HT1080 (cell line): ENCODE results near the gene DDX50. TPM values are rescaled to one million over a fixed set of nuclear protein-coding genes. Genes with fewer than 3 reads are reported as not detected.
"Not testable (repeated sequence)": the region's sequence is repeated elsewhere in the genome, so short reads cannot be mapped to it uniquely, and the experiment has no call there.

ENCODE experiments used
- DNase-seq: peaks from one replicate; pipeline ENCODE4 v3.0.0-alpha.2; 2015; ENCODE audit warnings: low read depth
- polyA plus RNA-seq, 2 experiments: library from polyadenylated mRNA; depleted of rRNA; stranded (reverse); fragments of >200 nt; gene quantifications; 2 replicates each; pipeline ENCODE4 v1.2.3, GENCODE V29; 2015
- total RNA-seq: library from RNA; depleted of rRNA; stranded (reverse); fragments of >200 nt; shearing (Covaris generic); gene quantifications from 2 replicates; pipeline ENCODE4 v1.2.3, GENCODE V29; 2014; rRNA removed

The DDX50 gene, protein sequence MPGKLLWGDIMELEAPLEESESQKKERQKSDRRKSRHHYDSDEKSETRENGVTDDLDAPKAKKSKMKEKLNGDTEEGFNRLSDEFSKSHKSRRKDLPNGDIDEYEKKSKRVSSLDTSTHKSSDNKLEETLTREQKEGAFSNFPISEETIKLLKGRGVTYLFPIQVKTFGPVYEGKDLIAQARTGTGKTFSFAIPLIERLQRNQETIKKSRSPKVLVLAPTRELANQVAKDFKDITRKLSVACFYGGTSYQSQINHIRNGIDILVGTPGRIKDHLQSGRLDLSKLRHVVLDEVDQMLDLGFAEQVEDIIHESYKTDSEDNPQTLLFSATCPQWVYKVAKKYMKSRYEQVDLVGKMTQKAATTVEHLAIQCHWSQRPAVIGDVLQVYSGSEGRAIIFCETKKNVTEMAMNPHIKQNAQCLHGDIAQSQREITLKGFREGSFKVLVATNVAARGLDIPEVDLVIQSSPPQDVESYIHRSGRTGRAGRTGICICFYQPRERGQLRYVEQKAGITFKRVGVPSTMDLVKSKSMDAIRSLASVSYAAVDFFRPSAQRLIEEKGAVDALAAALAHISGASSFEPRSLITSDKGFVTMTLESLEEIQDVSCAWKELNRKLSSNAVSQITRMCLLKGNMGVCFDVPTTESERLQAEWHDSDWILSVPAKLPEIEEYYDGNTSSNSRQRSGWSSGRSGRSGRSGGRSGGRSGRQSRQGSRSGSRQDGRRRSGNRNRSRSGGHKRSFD
- total RNA-seq: 37.1 and 43.7 TPM in 2 replicates
- polyA plus RNA-seq (2015; cell fraction: cytosol; rRNA removed): 60.6 and 62.9 TPM in 2 replicates
- polyA plus RNA-seq (2015; cell fraction: nucleus; rRNA removed): 49.5 and 52.4 TPM in 2 replicates

GRCh38 chr10:68901105-68901927 is at the start of gene DDX50:
Gene DDX50, plus strand, starts transcription at chr10:68901315. Its CDS starts 70 bp downstream, at chr10:68901385.
- DNase-seq: peak; percentile 99

DNA sequence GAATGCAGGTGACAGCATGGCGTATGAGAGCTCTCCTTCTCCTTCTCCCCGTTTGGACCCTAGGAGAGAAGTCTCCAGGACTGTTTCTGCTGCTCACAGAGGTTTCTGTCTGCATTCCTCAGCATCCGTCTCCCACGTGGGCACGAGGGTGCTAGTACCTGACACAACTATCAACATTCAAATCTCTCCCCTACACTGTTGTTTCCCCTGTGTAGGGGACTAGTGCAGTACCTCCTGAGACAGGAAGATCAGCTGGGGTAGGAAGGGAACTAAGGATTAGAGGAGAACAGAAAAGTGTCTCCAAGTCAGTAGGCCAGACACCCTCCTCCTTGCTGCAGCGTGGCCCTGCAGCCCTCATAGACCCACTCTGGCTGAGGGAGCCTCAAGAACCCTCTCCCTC is 44.8 kb upstream of the DDX50 start:
- no peak for DNase-seq

DNA sequence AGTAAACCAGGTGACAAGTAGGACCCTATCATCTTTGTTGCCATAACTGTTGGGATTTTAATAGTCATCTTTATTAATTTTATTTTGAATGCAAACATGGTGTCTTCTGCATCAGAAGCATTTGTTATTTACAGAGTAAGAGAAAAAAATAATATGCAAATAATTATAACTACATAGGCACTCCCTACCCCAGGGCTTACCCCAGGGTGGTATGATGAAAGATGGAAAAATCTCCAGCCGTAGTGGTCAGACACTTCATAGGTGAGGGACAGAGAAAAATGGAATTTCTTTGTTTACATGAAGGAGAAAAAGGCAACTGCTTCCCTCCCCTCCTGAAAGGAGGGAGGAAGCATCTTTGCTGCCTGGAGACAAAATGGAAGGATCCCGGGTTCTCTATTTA is 44.1 kb upstream of the DDX50 start:
- DNase-seq: no peak

DNA sequence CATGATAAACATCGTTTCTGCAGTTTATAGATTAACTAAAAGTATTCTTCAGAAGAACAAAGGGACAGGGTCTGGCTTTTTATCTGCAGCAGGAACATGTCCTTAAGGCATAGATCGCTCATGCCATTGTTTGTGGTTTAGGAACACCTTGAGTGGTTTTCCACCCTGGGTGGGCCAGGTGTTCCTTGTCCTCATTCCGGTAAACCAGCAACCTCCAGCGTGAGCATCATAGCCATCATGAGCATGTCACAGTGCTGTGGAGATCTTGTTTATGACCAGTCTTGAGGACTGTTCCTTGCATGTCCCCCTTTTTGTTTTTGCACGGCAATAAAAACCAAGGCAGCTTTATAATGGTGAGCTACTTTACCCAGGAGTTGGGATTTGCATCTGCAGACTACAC is 39.9 kb upstream of the DDX50 start:
- DNase-seq: no peak

GRCh38 chr10:68864611-68865010 is 36.5 kb upstream of the DDX50 start:
- no peak for DNase-seq

DNA sequence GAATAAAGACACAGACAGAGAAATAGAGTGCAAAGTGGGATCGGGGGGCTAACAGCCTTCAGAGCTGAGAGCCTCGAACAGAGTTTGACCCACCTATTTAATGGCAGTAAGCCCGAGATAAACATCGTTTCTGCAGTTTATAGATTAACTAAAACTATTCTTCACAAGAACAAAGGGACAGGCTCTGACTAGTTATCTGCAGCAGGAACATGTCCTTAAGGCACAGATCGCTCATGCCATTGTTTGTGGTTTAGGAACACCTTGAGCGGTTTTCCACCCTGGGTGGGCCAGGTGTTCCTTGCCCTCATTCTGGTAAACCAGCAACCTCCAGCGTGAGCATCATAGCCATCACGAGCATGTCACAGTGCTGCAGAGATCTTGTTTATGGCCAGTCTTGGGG is 32.9 kb upstream of the DDX50 start:
- DNase-seq: not testable (repeated sequence)

GRCh38 chr10:68869623-68870022 is 31.5 kb upstream of the DDX50 start:
- no peak for DNase-seq

DNA sequence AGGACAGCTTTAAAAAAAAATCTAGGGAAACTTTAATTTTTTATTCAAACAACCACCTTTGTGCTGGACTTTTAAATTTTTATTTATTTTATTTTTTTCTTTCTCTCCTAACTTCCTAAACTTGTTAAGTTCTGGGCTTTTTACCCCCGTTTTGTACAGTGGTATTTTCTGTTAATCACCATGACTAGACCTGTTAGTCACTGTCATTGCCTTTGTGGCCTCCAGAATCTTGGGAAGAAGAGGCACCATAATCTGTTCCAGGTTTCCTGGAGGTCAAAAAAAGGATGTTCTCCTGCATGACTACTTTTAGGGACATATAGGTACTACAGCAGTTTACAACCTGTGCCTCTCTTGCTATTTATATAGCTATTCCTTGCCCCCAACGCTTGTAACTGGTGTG is 31.1 kb upstream of the DDX50 start:
- DNase-seq: no peak

DNA sequence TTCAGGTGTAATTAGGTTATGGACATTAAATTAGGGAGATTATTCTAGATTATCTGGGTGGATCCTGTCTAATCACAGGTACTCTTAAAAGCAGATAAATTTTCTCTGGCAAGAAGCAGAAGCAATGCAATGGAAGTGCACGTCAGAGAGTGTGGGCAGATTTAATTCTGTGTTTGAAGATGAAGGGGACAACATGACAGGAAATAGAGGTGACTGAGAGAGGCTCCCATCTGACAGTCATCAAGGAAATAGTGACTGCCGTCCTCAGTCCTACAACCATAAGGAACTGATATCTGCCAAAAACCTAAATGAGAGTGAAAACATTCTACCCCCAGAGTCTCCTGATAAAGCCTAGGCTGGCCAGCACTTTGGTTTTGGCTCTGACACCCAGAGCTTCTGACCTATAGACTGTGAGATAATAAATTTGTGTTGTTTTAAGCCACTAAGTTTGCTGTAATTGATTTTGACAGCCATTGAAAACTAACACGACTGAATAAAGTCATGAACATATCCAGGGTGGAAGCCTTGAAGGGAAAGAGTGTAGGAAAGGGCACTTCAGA is 30.5 kb upstream of the DDX50 start:
- DNase-seq: no peak

- peak; percentile 18 for DNase-seq
These were observed 29.9 kb upstream of the DDX50 start for GRCh38 chr10:68871105-68871711.

- peak; percentile 45 for DNase-seq
These were observed 29.3 kb upstream of the DDX50 start for GRCh38 chr10:68871731-68872342.

DNA sequence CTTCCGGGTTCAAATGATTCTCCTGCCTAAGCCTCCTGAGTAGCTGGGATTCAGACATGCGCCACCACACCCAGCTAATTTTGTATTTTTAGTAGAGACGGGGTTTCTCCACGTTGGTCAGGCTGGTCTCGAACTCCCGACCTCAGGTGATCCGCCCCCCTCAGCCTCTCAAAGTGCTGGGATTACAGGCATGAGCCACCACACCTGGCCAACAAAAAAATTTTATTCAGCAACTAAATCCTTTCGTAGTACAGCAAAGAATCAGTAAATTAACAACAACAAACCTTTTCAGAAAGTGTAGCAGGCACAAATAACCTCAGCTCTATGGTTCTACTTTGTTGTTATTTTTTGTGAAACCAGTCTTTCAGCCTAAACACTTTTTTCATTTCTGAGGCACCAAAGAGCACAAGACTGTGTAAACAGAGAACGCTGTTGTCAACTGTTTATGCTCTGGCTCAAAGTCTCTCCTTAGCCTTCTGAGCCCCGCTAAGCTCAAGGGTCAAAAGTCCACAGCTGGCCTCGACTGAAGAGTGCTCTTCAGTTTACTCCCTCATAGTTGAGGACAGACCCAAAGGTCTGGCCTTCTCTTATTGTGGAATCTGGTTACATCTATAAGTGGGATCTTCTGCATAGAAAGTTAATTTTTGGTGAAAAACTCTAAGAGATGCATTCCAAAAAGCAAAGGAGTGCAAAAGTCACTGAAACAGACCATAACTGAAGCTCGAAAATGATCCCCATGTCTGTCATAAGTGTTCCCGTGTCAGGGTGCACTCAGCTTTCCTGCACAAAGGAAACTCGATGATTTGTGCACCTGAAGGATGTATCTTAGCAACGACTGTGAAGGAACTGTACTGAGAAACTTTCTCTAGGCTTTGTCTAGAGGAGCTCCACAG is 24.6 kb upstream of the DDX50 start:
- DNase-seq: no peak

DNA sequence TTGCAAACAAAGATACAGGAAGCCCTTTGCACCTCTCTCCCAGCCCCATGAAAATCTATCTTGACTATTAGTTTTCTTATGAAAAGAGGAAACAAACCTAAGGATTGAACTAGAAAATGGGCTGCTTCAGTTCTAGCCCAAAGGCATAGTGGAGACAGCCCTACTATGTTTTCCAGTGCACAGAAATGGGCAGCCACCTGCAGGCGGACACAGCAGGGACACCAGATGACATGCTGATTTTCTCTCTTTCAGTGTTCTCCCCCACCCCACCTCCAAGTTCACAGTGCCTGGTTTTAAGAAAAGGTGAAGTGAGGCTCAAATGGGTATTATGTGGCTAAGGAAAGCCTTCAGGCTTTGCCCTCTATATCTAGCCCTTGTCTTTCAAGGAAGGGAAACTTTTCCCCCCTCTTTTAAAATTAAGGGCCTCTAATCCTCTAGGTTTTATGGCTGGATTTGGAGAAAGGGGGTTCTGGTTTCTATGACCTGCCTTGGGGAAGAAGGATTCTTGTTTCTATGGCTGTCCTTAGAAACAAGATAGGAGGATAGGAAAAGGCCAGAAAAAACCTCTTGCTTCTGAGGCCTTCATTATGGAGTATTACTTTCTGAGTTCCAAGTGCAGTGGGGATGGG is 23.5 kb upstream of the DDX50 start:
- no peak for DNase-seq

DNA sequence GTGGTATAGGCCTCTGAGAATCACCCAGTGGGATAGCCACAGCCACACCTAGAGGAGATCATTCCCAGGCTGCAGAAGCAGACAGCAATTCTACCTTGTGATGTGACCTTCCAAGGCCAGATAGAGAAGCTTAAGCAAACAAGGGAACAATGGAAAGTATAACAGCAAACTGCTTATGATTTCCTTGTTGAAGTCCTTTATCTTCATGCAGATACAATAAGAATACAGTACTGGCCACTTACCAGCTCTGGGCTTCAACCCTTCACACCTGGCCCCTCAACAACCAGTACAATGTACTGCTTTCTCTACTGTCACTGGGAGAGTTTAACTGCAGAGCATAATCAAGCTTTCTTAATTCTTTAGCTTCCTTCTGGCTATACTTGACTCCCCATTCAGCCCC is 22.6 kb upstream of the DDX50 start:
- no peak for DNase-seq

GRCh38 chr10:68879628-68880027 is 21.5 kb upstream of the DDX50 start:
- DNase-seq: no peak

GRCh38 chr10:68880181-68880580 is 20.9 kb upstream of the DDX50 start:
- DNase-seq: no peak

GRCh38 chr10:68895041-68895440 is 6.1 kb upstream of the DDX50 start:
- no peak for DNase-seq

GRCh38 chr10:68897336-68897741 is 3.8 kb upstream of the DDX50 start:
- peak; percentile 74 for DNase-seq
